Neutrophil (primary cell): ENCODE measurements around the gene PLEKHA6.

Experiments
- H3K27ac ChIP-seq: fragments of 200-600 bp; sonication (generic); 2 replicates; pipeline ENCODE4 v1.5.1; 2016; ENCODE audit warnings: mild to moderate bottlenecking, moderate library complexity
- H3K27me3 ChIP-seq: fragments of 200-600 bp; sonication (generic); 2 replicates; pipeline ENCODE4 v1.6.0; 2016; ENCODE audit warnings: mild to moderate bottlenecking
- H3K36me3 ChIP-seq: fragments of 200-600 bp; sonication (generic); 2 replicates; pipeline ENCODE4 v1.5.1; 2017
- H3K4me1 ChIP-seq, 2 experiments: fragments of 200-600 bp in 1 of 2; sonication (generic) in 1 of 2; 1 replicate in 1 of 2; 2 replicates in 1 of 2; pipeline versions ENCODE4 v1.5.1 to v1.6.1; 2013 to 2016; ENCODE audit warnings: low read depth in 1 of 2, low read length in 1 of 2, mild to moderate bottlenecking in 1 of 2, moderate library complexity in 1 of 2; ENCODE audit not compliant: control insufficient read depth in 1 of 2, insufficient read depth in 1 of 2
- H3K4me3 ChIP-seq, 2 experiments: fragments of 200-600 bp in 1 of 2; sonication (generic) in 1 of 2; 1 replicate in 1 of 2; 2 replicates in 1 of 2; pipeline ENCODE4 v1.5.1; 2013 to 2016; ENCODE audit warnings: low read depth in 1 of 2, low read length in 1 of 2, mild to moderate bottlenecking in 1 of 2, moderate library complexity in 1 of 2
- H3K9me3 ChIP-seq: fragments of 200-600 bp; sonication (generic); 2 replicates; pipeline ENCODE4 v1.5.1; 2016
- TF ChIP-seq, protein P1 (sequence below): fragments of 200-600 bp; sonication (generic); IDR thresholded peaks from 2 replicates; pipeline ENCODE4 v1.5.1; 2016; ENCODE audit warnings: antibody characterized with exemption

Gene PLEKHA6

DNA sequence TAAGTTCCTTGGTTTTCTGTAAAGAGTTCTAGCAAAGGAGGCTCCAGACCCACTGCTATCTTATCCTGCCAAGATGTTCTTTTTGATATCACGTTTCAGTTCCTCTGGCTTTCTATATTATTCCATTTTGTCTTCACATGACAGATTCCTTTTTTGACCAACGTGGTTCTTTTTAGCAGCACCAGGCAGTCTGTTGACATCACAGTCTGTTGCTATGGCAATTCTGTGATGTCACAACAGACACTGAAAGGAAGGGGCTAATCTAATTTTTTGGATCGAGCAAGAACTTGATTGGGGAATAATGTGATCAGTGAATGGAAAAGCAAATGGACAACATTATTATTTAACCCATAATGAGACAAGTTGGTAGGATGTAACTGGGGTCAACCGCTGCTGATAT is 81.5 kb downstream of the PLEKHA6 start:
- no peaks in the 10 kb centered on the region for H3K27me3 ChIP-seq
- H3K36me3 ChIP-seq = no peaks in the 10 kb centered on the region
- no peaks in the 10 kb centered on the region for H3K4me1 ChIP-seq
- TF ChIP-seq, protein P1, sequence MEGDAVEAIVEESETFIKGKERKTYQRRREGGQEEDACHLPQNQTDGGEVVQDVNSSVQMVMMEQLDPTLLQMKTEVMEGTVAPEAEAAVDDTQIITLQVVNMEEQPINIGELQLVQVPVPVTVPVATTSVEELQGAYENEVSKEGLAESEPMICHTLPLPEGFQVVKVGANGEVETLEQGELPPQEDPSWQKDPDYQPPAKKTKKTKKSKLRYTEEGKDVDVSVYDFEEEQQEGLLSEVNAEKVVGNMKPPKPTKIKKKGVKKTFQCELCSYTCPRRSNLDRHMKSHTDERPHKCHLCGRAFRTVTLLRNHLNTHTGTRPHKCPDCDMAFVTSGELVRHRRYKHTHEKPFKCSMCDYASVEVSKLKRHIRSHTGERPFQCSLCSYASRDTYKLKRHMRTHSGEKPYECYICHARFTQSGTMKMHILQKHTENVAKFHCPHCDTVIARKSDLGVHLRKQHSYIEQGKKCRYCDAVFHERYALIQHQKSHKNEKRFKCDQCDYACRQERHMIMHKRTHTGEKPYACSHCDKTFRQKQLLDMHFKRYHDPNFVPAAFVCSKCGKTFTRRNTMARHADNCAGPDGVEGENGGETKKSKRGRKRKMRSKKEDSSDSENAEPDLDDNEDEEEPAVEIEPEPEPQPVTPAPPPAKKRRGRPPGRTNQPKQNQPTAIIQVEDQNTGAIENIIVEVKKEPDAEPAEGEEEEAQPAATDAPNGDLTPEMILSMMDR = no peak
- no peak overlapping the region for H3K27ac ChIP-seq
- H3K4me3 ChIP-seq = no peak overlapping the region
- H3K9me3 ChIP-seq = no peaks in the 10 kb centered on the region

DNA sequence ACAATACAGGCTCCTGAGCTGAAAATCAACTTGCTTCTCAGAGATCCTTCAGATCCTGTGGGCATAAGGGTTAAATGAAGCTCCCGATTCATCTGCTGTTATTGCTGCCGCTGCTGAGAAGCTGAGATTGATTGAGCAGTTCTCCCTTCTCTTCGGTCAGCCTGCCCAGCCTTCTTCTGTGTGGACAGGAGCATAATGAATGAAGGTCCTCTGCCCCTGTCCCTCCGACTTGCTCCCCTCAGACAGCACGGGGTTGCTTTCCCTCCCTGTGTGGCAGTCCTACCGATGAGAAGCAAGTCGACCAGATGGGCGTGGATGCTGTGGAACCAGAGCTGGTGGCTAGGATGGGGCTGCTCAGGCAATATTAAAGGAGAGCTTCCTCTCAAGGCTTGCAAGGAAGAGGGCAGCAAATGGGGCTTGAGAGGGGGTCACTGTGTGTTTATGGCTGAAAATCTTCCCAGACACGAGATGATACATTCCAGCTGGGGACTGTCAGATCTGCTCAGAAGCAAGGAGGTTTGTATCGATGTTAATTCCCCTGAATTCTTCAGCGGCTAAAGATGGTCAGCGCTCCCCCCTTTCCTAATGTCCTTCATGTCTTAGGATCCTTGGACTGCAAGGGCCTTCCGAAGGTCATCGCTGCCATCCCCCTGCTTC is 82.0 kb downstream of the PLEKHA6 start:
- Histone ChIP-seq H3K36me3 (no peaks in the 10 kb centered on the region), H3K27me3 (no peaks in the 10 kb centered on the region), H3K4me1 (peaks cover 3 to 4% of the 10 kb centered on the region in 2 experiments), H3K9me3 (no peaks in the 10 kb centered on the region), H3K4me3 (no peak overlapping the region), H3K27ac (no peak overlapping the region)
- TF ChIP-seq, protein P1 = no peak

- H3K36me3 ChIP-seq = no peaks in the 10 kb centered on the region
- H3K9me3 ChIP-seq = no peaks in the 10 kb centered on the region
- H3K27me3 ChIP-seq = no peaks in the 10 kb centered on the region
- peaks cover 3 to 8% of the 10 kb centered on the region in 2 experiments for H3K4me1 ChIP-seq
- TF ChIP-seq, protein P1 = no peak
- no peak overlapping the region for H3K27ac ChIP-seq
- no peak overlapping the region for H3K4me3 ChIP-seq
Measured at GRCh38 chr1:204275695-204276370, 83.9 kb downstream of the PLEKHA6 start.

DNA sequence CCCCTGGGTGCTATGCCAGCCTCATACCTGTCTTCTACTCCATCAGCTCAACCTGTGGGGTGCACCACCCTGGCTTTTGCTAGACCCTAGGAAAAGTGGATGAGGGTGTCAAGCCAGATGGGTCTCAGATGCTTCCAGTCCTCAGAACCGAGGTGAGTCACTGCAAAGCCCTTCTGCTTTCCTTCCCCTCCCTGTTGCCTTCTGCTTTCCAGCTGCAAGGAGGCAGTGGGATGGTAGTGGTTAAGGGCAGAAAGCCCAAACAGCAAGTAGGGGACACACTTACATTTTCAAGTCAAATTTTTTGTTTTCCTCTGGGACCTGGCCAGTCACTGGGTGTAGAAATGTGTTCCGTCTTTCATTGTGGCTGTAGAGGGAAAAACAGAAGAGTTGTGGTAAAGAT is 85.3 kb downstream of the PLEKHA6 start:
- Histone ChIP-seq H3K27me3 (no peaks in the 10 kb centered on the region), H3K4me3 (no peak overlapping the region), H3K4me1 (peaks cover 3 to 8% of the 10 kb centered on the region in 2 experiments), H3K27ac (no peak overlapping the region), H3K9me3 (no peaks in the 10 kb centered on the region), H3K36me3 (no peaks in the 10 kb centered on the region)
- TF ChIP-seq, protein P1 = no peak

DNA sequence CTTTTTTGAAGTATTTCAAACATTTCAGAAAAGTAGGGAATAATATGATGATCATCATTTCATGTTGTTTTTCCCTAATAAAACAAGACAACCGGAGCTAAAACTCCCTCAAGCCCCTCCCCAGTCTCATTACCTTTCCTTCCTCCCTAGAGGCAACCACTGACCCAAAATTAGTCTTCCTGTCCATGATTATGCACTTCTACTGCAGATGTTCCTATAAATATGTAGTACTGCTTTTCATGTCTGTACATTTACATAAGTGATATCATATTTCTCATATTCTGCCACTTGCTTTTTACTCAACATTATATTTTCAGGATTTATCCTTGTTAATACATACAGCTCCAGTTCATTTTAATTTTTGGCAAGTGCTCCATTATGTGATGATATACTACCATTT is 87.2 kb downstream of the PLEKHA6 start:
- Histone ChIP-seq H3K9me3 (no peaks in the 10 kb centered on the region), H3K36me3 (no peaks in the 10 kb centered on the region), H3K4me1 (peaks cover 3 to 8% of the 10 kb centered on the region in 2 experiments), H3K4me3 (no peak overlapping the region), H3K27ac (no peak overlapping the region), H3K27me3 (no peaks in the 10 kb centered on the region)
- TF ChIP-seq, protein P1 = no peak
